Activated CD4-positive, alpha-beta T cell treated with anti-CD3 and anti-CD28 coated beads, Interleukin-2, amount 50 U/mL, for 16 hours (primary cell): ENCODE results near the gene EMC8.
"Not testable (repeated sequence)": the region's sequence is repeated elsewhere in the genome, so short reads cannot be mapped to it uniquely, and the experiment has no call there.

Source experiments
- DNase-seq: peaks from one replicate; pipeline ENCODE4 v3.0.0-alpha.2; 2020

EMC8 gene

GRCh38 chr16:85834741-85835140 lies 35.4 kb upstream of the EMC8 start:
- DNase-seq, result no peak

- no peak for DNase-seq
These were observed 34.0 kb upstream of the EMC8 start for GRCh38 chr16:85833219-85833920.

- DNase-seq, result no peak
These were observed 33.4 kb upstream of the EMC8 start for GRCh38 chr16:85832570-85833218.

GRCh38 chr16:85830821-85831220 lies 31.5 kb upstream of the EMC8 start:
- DNase-seq, result no peak

- DNase-seq, result no peak
These were observed 30.6 kb upstream of the EMC8 start for GRCh38 chr16:85829751-85830445.

- no peak for DNase-seq
These were observed 29.9 kb upstream of the EMC8 start for GRCh38 chr16:85829171-85829719.

GRCh38 chr16:85828166-85828565 lies 28.8 kb upstream of the EMC8 start:
- DNase-seq, result no peak

GRCh38 chr16:85826686-85827247 lies 27.4 kb upstream of the EMC8 start:
- DNase-seq, result no peak

- no peak for DNase-seq
These were observed 26.0 kb upstream of the EMC8 start for GRCh38 chr16:85825326-85825725.

GRCh38 chr16:85824161-85825135 lies 25.1 kb upstream of the EMC8 start:
- DNase-seq, result no peak

GRCh38 chr16:85823328-85823920 lies 24.1 kb upstream of the EMC8 start:
- no peak for DNase-seq

GRCh38 chr16:85822145-85822544 lies 22.8 kb upstream of the EMC8 start:
- DNase-seq, result no peak

GRCh38 chr16:85821390-85822135 lies 22.2 kb upstream of the EMC8 start:
- peak; percentile 78 for DNase-seq

GRCh38 chr16:85820604-85821372 lies 21.4 kb upstream of the EMC8 start:
- no peak for DNase-seq

GRCh38 chr16:85819771-85820170 lies 20.4 kb upstream of the EMC8 start:
- no peak for DNase-seq

- peak; percentile 85 for DNase-seq
These were observed 19.9 kb upstream of the EMC8 start for GRCh38 chr16:85819245-85819644.

- not testable (repeated sequence) for DNase-seq
These were observed 17.9 kb upstream of the EMC8 start for GRCh38 chr16:85817195-85817594.

GRCh38 chr16:85816159-85816558 lies 16.8 kb upstream of the EMC8 start:
- DNase-seq, result no peak

GRCh38 chr16:85812811-85813700 lies 13.7 kb upstream of the EMC8 start:
- no peak for DNase-seq
